Endodermal cell (in vitro differentiated cells): Measurements from ENCODE around the gene KREMEN1. TPM values are rescaled to one million over a fixed set of nuclear protein-coding genes. Genes with fewer than 3 reads are reported as not detected.

Source experiments
- DNase-seq: peaks from one replicate; pipeline ENCODE4 v3.0.0-alpha.2; 2017
- H3K27ac ChIP-seq: 2 replicates; pipeline ENCODE4 v1.5.1; 2013; ENCODE audit warnings: mild to moderate bottlenecking, low read depth, low read length, moderate library complexity
- H3K27me3 ChIP-seq: 2 replicates; pipeline ENCODE4 v1.6.1; 2013; ENCODE audit warnings: mild to moderate bottlenecking, low read length, moderate library complexity; ENCODE audit not compliant: insufficient read depth, control insufficient read depth, poor library complexity, severe bottlenecking
- H3K36me3 ChIP-seq: 2 replicates; pipeline ENCODE4 v1.7.0; 2013; ENCODE audit warnings: mild to moderate bottlenecking, low read length, moderate library complexity; ENCODE audit not compliant: control insufficient read depth, insufficient read depth
- H3K4me1 ChIP-seq: one replicate; pipeline ENCODE4 v1.7.0; 2013; ENCODE audit warnings: low read length; ENCODE audit not compliant: control insufficient read depth, insufficient read depth
- H3K4me3 ChIP-seq: 2 replicates; pipeline ENCODE4 v1.5.1; 2013; ENCODE audit warnings: mild to moderate bottlenecking, low read length, moderate library complexity
- H3K9ac ChIP-seq: 2 replicates; pipeline ENCODE4 v1.6.1; 2013; ENCODE audit warnings: mild to moderate bottlenecking, low read length, moderate library complexity; ENCODE audit not compliant: poor library complexity, severe bottlenecking; ENCODE audit errors: extremely low read depth
- H3K9me3 ChIP-seq: 2 replicates; pipeline ENCODE4 v1.6.1; 2013; ENCODE audit warnings: mild to moderate bottlenecking, low read length, moderate library complexity; ENCODE audit not compliant: control insufficient read depth
- H3K27ac Mint-ChIP-seq: 2 replicates; pipeline ENCODE4 v1.8.0; 2020; ENCODE audit warnings: mixed read lengths
- H3K27me3 Mint-ChIP-seq: 2 replicates; pipeline ENCODE4 v1.8.0; 2021; ENCODE audit warnings: mild to moderate bottlenecking, mixed read lengths; ENCODE audit not compliant: insufficient read depth
- H3K36me3 Mint-ChIP-seq: 2 replicates; pipeline ENCODE4 v1.8.0; 2020; ENCODE audit warnings: low read depth, mixed read lengths
- H3K4me1 Mint-ChIP-seq: 2 replicates; pipeline ENCODE4 v1.8.0; 2020; ENCODE audit warnings: mixed read lengths
- H3K4me3 Mint-ChIP-seq: 2 replicates; pipeline ENCODE4 v1.8.0; 2020; ENCODE audit warnings: mild to moderate bottlenecking, moderate library complexity, mixed read lengths
- H3K9me3 Mint-ChIP-seq: 2 replicates; pipeline ENCODE4 v1.8.0; 2020; ENCODE audit warnings: mild to moderate bottlenecking, mixed read lengths
- CTCF ChIP-seq: fragments of 200-600 bp; sonication (generic); conservative IDR thresholded peaks from 2 replicates; pipeline ENCODE4 v1.5.0; 2021; ENCODE audit warnings: antibody characterized with exemption, mild to moderate bottlenecking
- WGBS, 2 experiments: methylation state at CpG; one replicate each; pipeline versions ENCODE4 v1.1.5 to v1.1.7; 2013; ENCODE audit warnings: missing lambda C conversion rate in 2 of 2, mixed read lengths in 1 of 2; ENCODE audit not compliant: insufficient coverage in 1 of 2, insufficient read length in 1 of 2; 5-methylcytosine and 5-hydroxymethylcytosine counted together
- total RNA-seq, 2 donors: library from RNA; stranded (reverse); fragmentation: NEBNext Ultra II Directional in 1 of 2; extraction: Animal tissue kit (Norgen Biotek cat#: 25700) in 1 of 2; gene quantifications; 2 replicates in 1 of 2; 3 replicates in 1 of 2; pipeline ENCODE4 v1.2.1, GENCODE V29; 2021

KREMEN1 gene
- total RNA-seq, 2 donors from 2014 or later: 6.2 to 7.5 TPM

- WGBS, 2 experiments: 49 to 58% methylated on average over 6 to 13 of the region's 13 CpGs
- H3K27ac Mint-ChIP-seq: peak overlapping the region; percentile 66
- H3K4me1 Mint-ChIP-seq: peaks cover 29% of the 10 kb centered on the region
Measured at GRCh38 chr22:29152045-29152953, 79.5 kb downstream of the KREMEN1 start.

GRCh38 chr22:29152954-29153719, 80.3 kb downstream of the KREMEN1 start:
- peak overlapping the region; percentile 96 for H3K27ac ChIP-seq

More at GRCh38 chr22:29152045-29152953, 79.5 kb downstream of the KREMEN1 start:
- no peaks in the 10 kb centered on the region for H3K9me3 ChIP-seq
- peak overlapping the region; percentile 96 for H3K27ac ChIP-seq
- Mint-ChIP-seq H3K4me3 (no peak overlapping the region), H3K9me3 (no peaks in the 10 kb centered on the region), H3K36me3 (no peaks in the 10 kb centered on the region), H3K27me3 (no peaks in the 10 kb centered on the region)
- H3K36me3 ChIP-seq: no peaks in the 10 kb centered on the region
- H3K9ac ChIP-seq: no peak overlapping the region
- no peak for TF ChIP-seq CTCF
- H3K4me3 ChIP-seq: no peak overlapping the region
- H3K27me3 ChIP-seq: no peaks in the 10 kb centered on the region
- peaks cover 11% of the 10 kb centered on the region for H3K4me1 ChIP-seq
- peak; percentile 87 for DNase-seq

More at GRCh38 chr22:29152954-29153719, 80.3 kb downstream of the KREMEN1 start:
- Histone ChIP-seq H3K36me3 (no peaks in the 10 kb centered on the region), H3K27me3 (no peaks in the 10 kb centered on the region), H3K9ac (no peak overlapping the region), H3K4me1 (peaks cover 11% of the 10 kb centered on the region), H3K4me3 (no peak overlapping the region), H3K9me3 (no peaks in the 10 kb centered on the region)
- peak; percentile 52 for DNase-seq
- Mint-ChIP-seq H3K27me3 (no peaks in the 10 kb centered on the region), H3K9me3 (no peaks in the 10 kb centered on the region), H3K4me3 (no peak overlapping the region), H3K36me3 (no peaks in the 10 kb centered on the region), H3K27ac (no peak overlapping the region), H3K4me1 (peaks cover 29% of the 10 kb centered on the region)
- TF ChIP-seq CTCF: no peak
- 85 to 86% methylated on average over 10 to 12 of the region's 12 CpGs for WGBS, 2 experiments
